Measurements from ENCODE around the gene PSENEN. TPM values are rescaled to one million over a fixed set of nuclear protein-coding genes. Genes with fewer than 3 reads are reported as not detected.

PSENEN gene
- total RNA-seq, 4 donors from 2014 or later = 22.2 to 45.8 (median 38.3) TPM

- peak; percentile 92 to 95 for DNase-seq
- Histone ChIP-seq H3K36me3 (peaks cover 0 to 29% of the 10 kb centered on the region in 2 donors), H3K9me3 (no peaks in the 10 kb centered on the region), H3K4me3 (peak within 1 kb of the TSS; percentile 92 to 99 (median 96)), H3K27ac (peak within 1 kb of the TSS; percentile 89 to 95 (median 93)), H3K27me3 (no peaks in the 10 kb centered on the region), H3K4me1 (peaks cover 21 to 25% of the 10 kb centered on the region in 2 donors)
- in situ Hi-C loops (cut with MboI; ENCODE audit: low sequenced_read_pairs in 4 of 4) (loop anchor here in 3 of 4 donors (10.0 to 25.0 kb wide), 3 partner anchors 173 to 217 kb away; partner anchors contain the start of genes TMEM147 (in 2 of the 3), GAPDHS (in 1 of the 3), LRFN3 (in 1 of the 3) and SBSN (in 1 of the 3)), intact Hi-C loops (cut with DNase I; ENCODE audit: low total_unique reads) (loop anchor here (1.0 to 2.0 kb wide), 8 partner anchors 16 to 213 kb away; partner anchors contain the start of genes COX6B1, PSENEN, TMEM147 and U2AF1L4)
- peak; percentile 70 to 71 for ATAC-seq
- TF ChIP-seq CTCF (IDR thresholded peaks at IDR 0.05 in 4 of 5, conservative IDR thresholded peaks at IDR 0.05 in 1 of 5) (no peak), POLR2A (IDR thresholded peaks at IDR 0.05) (no peak)
These were observed 27.6 kb upstream of the PSENEN start, which contains the start of gene KMT2B for GRCh38 chr19:35717665-35718344. Gene KMT2B, plus strand, starts transcription at chr19:35718003. Its CDS starts 16 bp downstream, at chr19:35718019.

- in situ Hi-C loops (cut with MboI; ENCODE audit: low sequenced_read_pairs in 4 of 4) = loop anchor here in 3 of 4 donors (10.0 to 25.0 kb wide), 3 partner anchors 174 to 216 kb away; partner anchors contain the start of genes TMEM147 (in 2 of the 3), GAPDHS (in 1 of the 3), LRFN3 (in 1 of the 3) and SBSN (in 1 of the 3)
- no peak for DNase-seq
- no peak for TF ChIP-seq CTCF (IDR thresholded peaks at IDR 0.05 in 4 of 5, conservative IDR thresholded peaks at IDR 0.05 in 1 of 5)
- TF ChIP-seq POLR2A (IDR thresholded peaks at IDR 0.05) = no peak
- Histone ChIP-seq H3K4me3 (peak overlapping the region; percentile 76 to 99 (median 80)), H3K27me3 (no peaks in the 10 kb centered on the region), H3K36me3 (peaks cover 5 to 35% of the 10 kb centered on the region in 2 donors), H3K4me1 (peaks cover 21 to 25% of the 10 kb centered on the region in 2 donors), H3K9me3 (no peaks in the 10 kb centered on the region), H3K27ac (peak overlapping the region; percentile 88 to 92 (median 90))
- intact Hi-C loops (cut with DNase I; ENCODE audit: low total_unique reads) = no loop called here
- peak; percentile 0 to 1 for ATAC-seq
These were observed 27.0 kb upstream of the PSENEN start for GRCh38 chr19:35718345-35719041.

GRCh38 chr19:35719402-35720162, 25.9 kb upstream of the PSENEN start:
- peaks cover 6 to 46% of the 10 kb centered on the region in 2 donors for H3K36me3 ChIP-seq
- H3K27ac ChIP-seq = peak overlapping the region; percentile 88 to 92 (median 90)
- ATAC-seq (no peak), DNase-seq (no peak)
- H3K4me1 ChIP-seq = peaks cover 21 to 25% of the 10 kb centered on the region in 2 donors
- TF ChIP-seq POLR2A (IDR thresholded peaks at IDR 0.05) = no peak
- no peak for TF ChIP-seq CTCF (IDR thresholded peaks at IDR 0.05 in 4 of 5, conservative IDR thresholded peaks at IDR 0.05 in 1 of 5)
- intact Hi-C loops (cut with DNase I; ENCODE audit: low total_unique reads) (no loop called here), in situ Hi-C loops (cut with MboI; ENCODE audit: low sequenced_read_pairs in 4 of 4) (loop anchor here in 3 of 4 donors (10.0 to 25.0 kb wide), 3 partner anchors 175 to 215 kb away; partner anchors contain the start of genes TMEM147 (in 2 of the 3), GAPDHS (in 1 of the 3), LRFN3 (in 1 of the 3) and SBSN (in 1 of the 3))
- H3K27me3 ChIP-seq = no peaks in the 10 kb centered on the region
- no peaks in the 10 kb centered on the region for H3K9me3 ChIP-seq
- H3K4me3 ChIP-seq = peak overlapping the region in 3 of 4 donors; percentile 76 to 99 (median 76)

GRCh38 chr19:35720163-35720524, 25.3 kb upstream of the PSENEN start:
- Histone ChIP-seq H3K4me3 (no peak overlapping the region), H3K27me3 (no peaks in the 10 kb centered on the region), H3K4me1 (peaks cover 21 to 25% of the 10 kb centered on the region in 2 donors), H3K9me3 (no peaks in the 10 kb centered on the region), H3K27ac (peak overlapping the region in 2 of 4 donors; percentile 10 to 92), H3K36me3 (peaks cover 6 to 52% of the 10 kb centered on the region in 2 donors)
- in situ Hi-C loops (cut with MboI; ENCODE audit: low sequenced_read_pairs in 4 of 4) (loop anchor here in 1 of 4 donors (25.0 kb wide), 1 partner anchor 183 kb away; the partner anchor contains the start of genes GAPDHS, SBSN and TMEM147), intact Hi-C loops (cut with DNase I; ENCODE audit: low total_unique reads) (no loop called here)
- DNase-seq (no peak), ATAC-seq (no peak)
- TF ChIP-seq CTCF (IDR thresholded peaks at IDR 0.05 in 4 of 5, conservative IDR thresholded peaks at IDR 0.05 in 1 of 5) = no peak
- no peak for TF ChIP-seq POLR2A (IDR thresholded peaks at IDR 0.05)

Data from gastrocnemius medialis (tissue), 4 donors.